GM12864 (cell line): ENCODE measurements around the gene CALCA.

Experiments used
- DNase-seq: peaks from one replicate; pipeline ENCODE4 v3.0.0-alpha.2; 2011; ENCODE audit warnings: low read depth
- H3K4me3 ChIP-seq: 2 replicates; pipeline ENCODE4 v1.5.1; 2011; ENCODE audit warnings: mild to moderate bottlenecking, low read depth, low read length, control low read depth
- CTCF ChIP-seq: IDR thresholded peaks from 2 replicates; pipeline ENCODE4 v1.5.1; 2011; ENCODE audit warnings: low read depth, mild to moderate bottlenecking, moderate library complexity, low read length, control low read depth, inconsistent platforms; ENCODE audit errors: missing control alignments

The CALCA gene

GRCh38 chr11:14969901-14970323 lies 2.2 kb downstream of the CALCA start:
- peak; percentile 76 for TF ChIP-seq CTCF
- H3K4me3 ChIP-seq, result no peak overlapping the region
- no peak for DNase-seq

- TF ChIP-seq CTCF, result no peak
- DNase-seq, result no peak
- no peak overlapping the region for H3K4me3 ChIP-seq
Measured at GRCh38 chr11:14967581-14968243, 4.4 kb downstream of the CALCA start.

GRCh38 chr11:14956111-14956510 lies 16.0 kb downstream of the CALCA start:
- no peak for DNase-seq
- H3K4me3 ChIP-seq, result no peak overlapping the region
- TF ChIP-seq CTCF, result no peak

GRCh38 chr11:14954581-14954980 lies 17.6 kb downstream of the CALCA start:
- DNase-seq, result no peak
- TF ChIP-seq CTCF, result no peak
- H3K4me3 ChIP-seq, result no peak overlapping the region

GRCh38 chr11:14953904-14954303 lies 18.2 kb downstream of the CALCA start:
- DNase-seq, result no peak
- H3K4me3 ChIP-seq, result no peak overlapping the region
- no peak for TF ChIP-seq CTCF

GRCh38 chr11:14949437-14950147 lies 22.6 kb downstream of the CALCA start:
- no peak for TF ChIP-seq CTCF
- H3K4me3 ChIP-seq, result no peak overlapping the region
- no peak for DNase-seq

GRCh38 chr11:14942745-14943144 lies 29.4 kb downstream of the CALCA start:
- no peak for DNase-seq
- H3K4me3 ChIP-seq, result no peak overlapping the region
- no peak for TF ChIP-seq CTCF
